GM12864 (cell line): ENCODE results near the gene GSDMA.
A peak's percentile ranks its signal among the peaks of the same experiment; 100 is the strongest.

Experiments
- DNase-seq: peaks from one replicate; pipeline ENCODE4 v3.0.0-alpha.2; 2011; ENCODE audit warnings: low read depth
- H3K4me3 ChIP-seq: 2 replicates; pipeline ENCODE4 v1.5.1; 2011; ENCODE audit warnings: mild to moderate bottlenecking, low read depth, low read length, control low read depth
- CTCF ChIP-seq: IDR thresholded peaks from 2 replicates; pipeline ENCODE4 v1.5.1; 2011; ENCODE audit warnings: low read depth, mild to moderate bottlenecking, moderate library complexity, low read length, control low read depth, inconsistent platforms; ENCODE audit errors: missing control alignments

Gene GSDMA

GRCh38 chr17:39951924-39952679, 10.7 kb upstream of the GSDMA start:
- no peak for DNase-seq
- H3K4me3 ChIP-seq, result peak overlapping the region; percentile 53
- no peak for TF ChIP-seq CTCF

- peak overlapping the region; percentile 61 for H3K4me3 ChIP-seq
- peak; percentile 90 for DNase-seq
- no peak for TF ChIP-seq CTCF
Observed at GRCh38 chr17:39952680-39953470, 9.9 kb upstream of the GSDMA start.

DNA sequence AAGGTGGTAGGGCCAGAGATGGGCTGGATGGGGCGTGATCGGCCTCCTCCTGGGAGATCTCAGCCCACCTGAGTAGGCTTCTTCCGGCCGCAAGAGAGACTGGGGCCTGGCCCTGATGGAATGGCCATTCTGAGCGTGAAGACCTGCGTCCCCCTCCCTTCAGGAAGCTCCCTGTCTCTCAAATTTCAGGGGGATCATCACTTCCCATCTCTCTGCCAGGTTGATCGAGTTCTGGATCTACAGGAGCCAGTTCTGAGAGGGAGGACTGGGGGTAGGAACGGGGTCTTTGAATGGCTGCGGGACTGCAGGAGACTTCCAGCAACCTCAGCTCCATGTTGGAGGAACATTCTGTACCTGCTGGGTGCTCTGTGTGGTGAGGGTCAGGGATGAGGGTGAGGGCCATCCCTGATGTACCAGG, 9.3 kb upstream of the GSDMA start:
- no peak for TF ChIP-seq CTCF
- no peak for DNase-seq
- peak overlapping the region; percentile 61 for H3K4me3 ChIP-seq

- no peak for DNase-seq
- no peak overlapping the region for H3K4me3 ChIP-seq
- TF ChIP-seq CTCF, result no peak
Observed at GRCh38 chr17:39954876-39955275, 7.9 kb upstream of the GSDMA start.

DNA sequence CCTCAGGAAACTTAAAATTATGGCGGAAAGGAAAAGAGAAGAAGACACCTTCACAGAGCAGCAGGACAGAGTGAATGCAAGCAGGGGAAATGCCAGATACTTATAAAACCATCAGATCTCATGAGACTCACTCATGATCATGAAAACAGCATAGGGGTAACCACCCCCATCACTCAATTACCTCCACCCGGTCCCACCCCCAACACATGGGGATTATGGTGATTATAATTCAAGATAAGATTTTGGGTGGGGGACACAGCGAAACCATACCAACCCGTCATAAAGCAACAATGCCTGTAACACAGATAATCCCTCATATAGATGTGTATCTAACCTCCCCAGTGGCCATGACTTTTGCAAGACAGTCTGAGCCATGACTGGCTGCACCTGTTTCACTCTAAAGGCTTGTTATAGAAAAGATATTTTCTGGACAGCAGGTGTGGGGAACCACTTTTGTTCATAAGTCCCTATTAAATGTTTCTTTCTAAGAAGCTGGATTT, 7.0 kb upstream of the GSDMA start:
- TF ChIP-seq CTCF, result no peak
- DNase-seq, result no peak

DNA sequence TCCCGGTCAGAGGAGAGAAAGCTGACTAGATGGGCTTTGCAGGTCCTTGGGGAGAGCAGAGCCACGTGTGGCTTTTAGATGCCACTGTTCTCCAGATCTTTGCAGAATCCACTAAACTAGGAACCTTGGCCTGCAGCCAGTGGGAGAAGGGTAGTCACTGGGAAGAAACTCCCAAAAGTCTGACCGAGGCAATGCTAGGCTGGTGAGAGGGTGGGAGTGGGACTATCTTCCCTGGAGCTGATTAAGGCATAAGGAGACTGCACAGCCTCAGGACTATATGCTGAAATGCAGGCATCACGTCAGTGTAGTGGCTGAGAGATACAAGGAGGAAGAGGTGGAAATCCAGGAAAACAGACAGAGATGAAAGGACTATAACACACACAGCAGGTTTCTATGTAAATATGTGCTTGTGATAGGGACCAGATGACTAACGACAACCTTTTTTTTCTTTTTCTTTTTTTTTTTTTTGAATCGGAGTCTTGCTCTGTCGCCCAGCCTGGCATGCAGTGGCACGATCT, 2.2 kb upstream of the GSDMA start:
- no peak for TF ChIP-seq CTCF
- no peak overlapping the region for H3K4me3 ChIP-seq
- no peak for DNase-seq

More for the DNA sequence above, 7.0 kb upstream of the GSDMA start:
- no peak overlapping the region for H3K4me3 ChIP-seq
